IMR-90 (cell line): Measurements from ENCODE around the gene ZYG11B. TPM values are rescaled to one million over a fixed set of nuclear protein-coding genes. Genes with fewer than 3 reads are reported as not detected.

ENCODE experiments used
- ATAC-seq: fragments of 200-7000 bp; cut with Tn5 transposase; 2 replicates; pipeline ENCODE4 v1.9.1; 2020; ENCODE audit warnings: low read depth, mild to moderate bottlenecking, moderate library complexity
- BruUV-seq: library from RNA; stranded (reverse); fragments of 400-500 nt; replicated peaks from 2 replicates; lab custom pipeline; 2021; lab: Mats Ljungman, UMichigan
- CTCF ChIA-PET: fragments of 300-600 bp; formaldehyde crosslinking; extraction: SDS; loops from one replicate; lab custom pipeline; 2021; ENCODE audit warnings: antibody characterized with exemption; lab: Yijun Ruan, JAX
- POLR2A ChIA-PET: fragments of 300-600 bp; sonication (Branson Sonifier 250); formaldehyde crosslinking; loops from one replicate; lab custom pipeline; 2022; ENCODE audit warnings: antibody characterized with exemption; ENCODE audit not compliant: unreplicated experiment; lab: Charles Lee
- DNase-seq: peaks from one replicate; pipeline ENCODE4 v3.0.0; 2013
- H2AFZ ChIP-seq: replicated peaks from 2 replicates; pipeline ENCODE3; 2013; ENCODE audit warnings: low read length, mild to moderate bottlenecking; ENCODE audit not compliant: poor library complexity
- H2AK5ac ChIP-seq: 2 replicates; pipeline ENCODE4 v1.6.1; 2013; ENCODE audit warnings: low read depth, low read length, inconsistent platforms
- H2AK9ac ChIP-seq: replicated peaks from 2 replicates; pipeline ENCODE3; 2013; ENCODE audit warnings: mild to moderate bottlenecking, low read depth, low read length, moderate library complexity; ENCODE audit not compliant: poor library complexity
- H2BK120ac ChIP-seq: 2 replicates; pipeline ENCODE4 v1.6.1; 2013; ENCODE audit warnings: low read depth, low read length, inconsistent platforms
- H2BK15ac ChIP-seq: 3 replicates; pipeline ENCODE4 v1.6.1; 2013; ENCODE audit warnings: low read depth, low read length, inconsistent platforms
- H2BK20ac ChIP-seq: 2 replicates; pipeline ENCODE4 v1.6.1; 2013; ENCODE audit warnings: low read depth, mild to moderate bottlenecking, inconsistent platforms, low read length, moderate library complexity
- H2BK5ac ChIP-seq: 2 replicates; pipeline ENCODE4 v1.6.1; 2013; ENCODE audit warnings: mild to moderate bottlenecking, low read depth, low read length, inconsistent platforms; ENCODE audit not compliant: poor library complexity, severe bottlenecking
- H3K14ac ChIP-seq: replicated peaks from 2 replicates; pipeline ENCODE4 v1.6.1; 2013; ENCODE audit warnings: low read depth, low read length, inconsistent platforms
- H3K18ac ChIP-seq: 2 replicates; pipeline ENCODE4 v1.6.1; 2013; ENCODE audit warnings: low read depth, low read length, control low read depth
- H3K23ac ChIP-seq: 2 replicates; pipeline ENCODE4 v1.6.1; 2013; ENCODE audit warnings: low read depth, low read length, inconsistent platforms
- H3K27ac ChIP-seq: 2 replicates; pipeline ENCODE4 v1.5.1; 2013; ENCODE audit warnings: mild to moderate bottlenecking, control low read depth, low read length; ENCODE audit not compliant: insufficient read depth
- H3K27me3 ChIP-seq: 2 replicates; pipeline ENCODE4 v1.6.1; 2013; ENCODE audit warnings: low read length; ENCODE audit not compliant: control insufficient read depth, insufficient read depth
- H3K36me3 ChIP-seq: 2 replicates; pipeline ENCODE4 v1.6.1; 2013; ENCODE audit warnings: low read length, mixed read lengths; ENCODE audit not compliant: control insufficient read depth, insufficient read depth
- H3K4ac ChIP-seq: 2 replicates; pipeline ENCODE4 v1.6.1; 2013; ENCODE audit warnings: low read depth, low read length, inconsistent platforms
- H3K4me1 ChIP-seq: 2 replicates; pipeline ENCODE4 v1.6.1; 2013; ENCODE audit warnings: low read length, mixed read lengths; ENCODE audit not compliant: control insufficient read depth, insufficient read depth
- H3K4me2 ChIP-seq: 2 replicates; pipeline ENCODE4 v1.6.1; 2013; ENCODE audit warnings: low read depth, mild to moderate bottlenecking, control low read depth, low read length, moderate library complexity
- H3K4me3 ChIP-seq: 2 replicates; pipeline ENCODE4 v1.5.1; 2013; ENCODE audit warnings: low read depth, mild to moderate bottlenecking, control low read depth, low read length, moderate library complexity; ENCODE audit not compliant: insufficient read depth
- H3K56ac ChIP-seq: 2 replicates; pipeline ENCODE4 v1.6.1; 2013; ENCODE audit warnings: low read length, inconsistent platforms; ENCODE audit not compliant: insufficient read depth; ENCODE audit errors: extremely low read depth
- H3K79me1 ChIP-seq, 2 experiments: 2 replicates each; pipeline ENCODE4 v1.6.1; 2013; ENCODE audit warnings: low read length in 2 of 2, inconsistent platforms in 1 of 2, low read depth in 1 of 2
- H3K9ac ChIP-seq: 2 replicates; pipeline ENCODE4 v1.6.1; 2013; ENCODE audit warnings: low read depth, low read length, control low read depth
- H3K9me1 ChIP-seq: 2 replicates; pipeline ENCODE4 v1.6.1; 2013; ENCODE audit warnings: low read length, inconsistent platforms; ENCODE audit not compliant: insufficient read depth
- H3K9me3 ChIP-seq: 2 replicates; pipeline ENCODE4 v1.6.1; 2013; ENCODE audit warnings: low read length; ENCODE audit not compliant: control insufficient read depth, insufficient read depth
- H4K20me1 ChIP-seq: 2 replicates; pipeline ENCODE4 v1.6.1; 2013; ENCODE audit warnings: low read length, inconsistent platforms; ENCODE audit not compliant: insufficient read depth
- H4K5ac ChIP-seq: 2 replicates; pipeline ENCODE4 v1.6.1; 2013; ENCODE audit warnings: mild to moderate bottlenecking, low read depth, low read length, control low read depth
- H4K8ac ChIP-seq, 2 experiments: 2 replicates each; pipeline ENCODE4 v1.6.1; 2013; ENCODE audit warnings: low read depth in 2 of 2, low read length in 2 of 2, control low read depth in 1 of 2, inconsistent platforms in 1 of 2
- H4K91ac ChIP-seq: 2 replicates; pipeline ENCODE4 v1.6.1; 2013; ENCODE audit warnings: low read depth, low read length, inconsistent platforms; ENCODE audit not compliant: insufficient read depth
- MXI1 ChIP-seq: IDR thresholded peaks from 2 replicates; pipeline ENCODE4 v1.6.1; 2012; ENCODE audit warnings: low read depth, mild to moderate bottlenecking, low read length, moderate library complexity, borderline replicate concordance
- WGBS, 2 experiments: methylation state at CpG; one replicate each; pipeline versions ENCODE4 v1.1.5 to v1.1.7; 2013; ENCODE audit warnings: missing lambda C conversion rate in 2 of 2; ENCODE audit not compliant: insufficient read length in 1 of 2; ENCODE audit errors: extremely low coverage in 2 of 2; 5-methylcytosine and 5-hydroxymethylcytosine counted together
- dilution Hi-C: fragments of 300-500 bp; cut with HindIII; formaldehyde crosslinking; loops from one replicate; pipeline ENCODE4 v1.14.3; 2018; ENCODE audit warnings: low sequenced_read_pairs; ENCODE audit not compliant: unreplicated experiment
- in situ Hi-C: fragments of 300-500 bp; cut with MboI; formaldehyde crosslinking; loops from 3 replicates; pipeline ENCODE4 v1.14.3; 2019; ENCODE audit warnings: low sequenced_read_pairs, inconsistent platforms, mixed read lengths
- intact Hi-C: fragments of 100-400 bp; cut with micrococcal nuclease; formaldehyde crosslinking; loops from 2 replicates; pipeline ENCODE4 v1.10.0; 2022
- polyA plus RNA-seq, 3 experiments: library from polyadenylated mRNA; depleted of rRNA; stranded (reverse); fragments of >200 nt; gene quantifications; 2 replicates each; pipeline ENCODE4 v1.2.3, GENCODE V29; 2012; ENCODE audit warnings: low replicate concordance in 1 of 3
- total RNA-seq: library from RNA; depleted of rRNA; stranded (reverse); fragments of >200 nt; gene quantifications from 2 replicates; pipeline ENCODE4 v1.2.3, GENCODE V29; 2012

Gene ZYG11B
- total and polyA plus RNA-seq, 2 of the 4 experiments (the other 2 are of a cell fraction): 8.1 to 55.2 TPM

DNA sequence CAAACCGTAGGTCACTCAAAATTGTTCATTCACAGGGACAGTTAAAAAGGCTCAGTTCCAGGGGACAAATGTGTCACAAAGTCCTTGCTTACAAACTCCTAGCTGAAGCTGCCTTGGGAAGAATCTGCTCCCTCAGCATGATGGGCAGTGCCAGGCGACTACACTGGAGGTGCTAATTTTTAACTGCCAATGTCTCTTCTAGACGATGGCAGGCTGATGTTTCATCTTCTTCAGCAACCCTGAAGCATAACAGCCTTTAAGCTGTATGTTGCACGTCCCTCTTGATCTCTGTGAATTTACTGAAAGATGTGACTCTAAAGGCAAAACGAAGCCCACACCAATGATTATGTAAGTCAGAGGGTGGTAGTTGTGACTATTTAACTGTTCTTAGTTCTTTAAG, 39.4 kb upstream of the ZYG11B start:
- no peaks in the 10 kb centered on the region for H3K27me3 ChIP-seq
- H4K91ac ChIP-seq: no peak overlapping the region
- H3K9ac ChIP-seq: no peak overlapping the region
- dilution Hi-C loops (no loop called here), intact Hi-C loops (loop anchor here (1.0 to 5.0 kb wide), 5 partner anchors 135 to 560 kb away; partner anchors contain the start of genes CC2D1B, ORC1 and PRPF38A), in situ Hi-C loops (loop anchor here (10.0 kb wide), 1 partner anchor 282 kb away; the partner anchor contains the start of genes ORC1 and PRPF38A)
- no peak overlapping the region for H2AK9ac ChIP-seq
- H3K14ac ChIP-seq: no peak overlapping the region
- no peak for DNase-seq
- H3K9me3 ChIP-seq: no peaks in the 10 kb centered on the region
- no peaks in the 10 kb centered on the region for H3K4me1 ChIP-seq
- no peak overlapping the region for H4K8ac ChIP-seq
- H3K56ac ChIP-seq: no peak overlapping the region
- no peak overlapping the region for H3K27ac ChIP-seq
- H3K9me1 ChIP-seq: no peaks in the 10 kb centered on the region
- H2AFZ ChIP-seq: no peak overlapping the region
- no peaks in the 10 kb centered on the region for H4K20me1 ChIP-seq
- no peak overlapping the region for H2BK120ac ChIP-seq
- peaks cover 0 to 8% of the 10 kb centered on the region in 2 experiments; a peak in 3 of 4 replicates for H3K79me1 ChIP-seq
- POLR2A ChIA-PET: no interaction called here
- H3K4me3 ChIP-seq: no peak overlapping the region
- no peak for TF ChIP-seq MXI1
- CTCF ChIA-PET: interaction anchor here (0.6 to 1.7 kb wide), 7 partner anchors 10 to 356 kb away, joined by 3 to 4 read pairs (median 3); no protein-coding TSS in a partner anchor
- ATAC-seq: no peak
- WGBS, 2 experiments: 100% methylated on average over 1 of the region's 5 CpGs; no CpG with 5 or more reads in 1 of the 2 experiments
- H2BK5ac ChIP-seq: no peak overlapping the region
- no peak overlapping the region for H3K18ac ChIP-seq
- BruUV-seq: no TSS peak
- H2BK20ac ChIP-seq: no peak overlapping the region
- peaks cover 14% of the 10 kb centered on the region for H3K36me3 ChIP-seq
- H3K4ac ChIP-seq: no peak overlapping the region
- H2BK15ac ChIP-seq: no peak overlapping the region
- H2AK5ac ChIP-seq: no peak overlapping the region
- no peak overlapping the region for H3K23ac ChIP-seq
- no peak overlapping the region for H3K4me2 ChIP-seq
- no peak overlapping the region for H4K5ac ChIP-seq
